ENCODE data around the gene C14orf180. TPM values are rescaled to one million over a fixed set of nuclear protein-coding genes. Genes with fewer than 3 reads are reported as not detected.
"Not testable (repeated sequence)": the region's sequence is repeated elsewhere in the genome, so short reads cannot be mapped to it uniquely, and the experiment has no call there.

C14orf180 gene
- total RNA-seq, 1 donor from 2014 or later = 67.8 TPM

GRCh38 chr14:104573930-104574329, 5.6 kb upstream of the C14orf180 start:
- intact Hi-C loops (cut with DNase I) = no loop called here
- DNase-seq (ENCODE audit: low spot score) = no peak

GRCh38 chr14:104574536-104574935, 5.0 kb upstream of the C14orf180 start:
- intact Hi-C loops (cut with DNase I) = no loop called here
- DNase-seq (ENCODE audit: low spot score) = no peak

- no peak for DNase-seq (ENCODE audit: low spot score)
- intact Hi-C loops (cut with DNase I) = loop anchor here (5.0 kb wide), 1 partner anchor 67 kb away; no protein-coding TSS in a partner anchor
These were observed 4.5 kb upstream of the C14orf180 start for GRCh38 chr14:104574978-104575583.

- no peak for DNase-seq (ENCODE audit: low spot score)
- intact Hi-C loops (cut with DNase I) = loop anchor here (5.0 kb wide), 1 partner anchor 66 kb away; no protein-coding TSS in a partner anchor
These were observed 3.2 kb upstream of the C14orf180 start for GRCh38 chr14:104576232-104576969.

GRCh38 chr14:104576970-104577332, 2.6 kb upstream of the C14orf180 start:
- no peak for DNase-seq (ENCODE audit: low spot score)
- intact Hi-C loops (cut with DNase I) = loop anchor here (5.0 kb wide), 1 partner anchor 65 kb away; no protein-coding TSS in a partner anchor

- intact Hi-C loops (cut with DNase I) = loop anchor here (5.0 kb wide), 1 partner anchor 65 kb away; no protein-coding TSS in a partner anchor
- no peak for DNase-seq (ENCODE audit: low spot score)
These were observed 2.1 kb upstream of the C14orf180 start for GRCh38 chr14:104577426-104577825.

- intact Hi-C loops (cut with DNase I) = loop anchor here (5.0 kb wide), 1 partner anchor 64 kb away; no protein-coding TSS in a partner anchor
These were observed 1.7 kb upstream of the C14orf180 start for GRCh38 chr14:104577847-104578301.

GRCh38 chr14:104578321-104578720, 1.2 kb upstream of the C14orf180 start:
- intact Hi-C loops (cut with DNase I) = loop anchor here (5.0 kb wide), 1 partner anchor 64 kb away; no protein-coding TSS in a partner anchor
- no peak for DNase-seq (ENCODE audit: low spot score)

More at GRCh38 chr14:104577847-104578301, 1.7 kb upstream of the C14orf180 start:
- no peak for DNase-seq (ENCODE audit: low spot score)

GRCh38 chr14:104579939-104580338, 375 bp downstream of the C14orf180 start:
- intact Hi-C loops (cut with DNase I) = loop anchor here (5.0 to 10.0 kb wide), 3 partner anchors 62 to 493 kb away; partner anchors contain the start of genes ADSS1 and ASPG
- DNase-seq (ENCODE audit: low spot score) = not testable (repeated sequence)

- DNase-seq (ENCODE audit: low spot score) = peak; percentile 80
- intact Hi-C loops (cut with DNase I) = loop anchor here (5.0 to 10.0 kb wide), 2 partner anchors 144 to 494 kb away; partner anchors contain the start of genes ADSS1 and ASPG
These were observed 1.4 kb downstream of the C14orf180 start for GRCh38 chr14:104580961-104581360.

GRCh38 chr14:104581521-104581920, 2.0 kb downstream of the C14orf180 start:
- intact Hi-C loops (cut with DNase I) = loop anchor here (5.0 to 10.0 kb wide), 2 partner anchors 143 to 494 kb away; partner anchors contain the start of genes ADSS1 and ASPG
- DNase-seq (ENCODE audit: low spot score) = no peak

GRCh38 chr14:104582005-104582404, 2.4 kb downstream of the C14orf180 start:
- intact Hi-C loops (cut with DNase I) = loop anchor here (5.0 to 10.0 kb wide), 2 partner anchors 143 to 495 kb away; partner anchors contain the start of genes ADSS1 and ASPG
- DNase-seq (ENCODE audit: low spot score) = peak; percentile 88

GRCh38 chr14:104582662-104583061, 3.1 kb downstream of the C14orf180 start:
- intact Hi-C loops (cut with DNase I) = loop anchor here (5.0 to 10.0 kb wide), 2 partner anchors 142 to 495 kb away; partner anchors contain the start of genes ADSS1 and ASPG
- DNase-seq (ENCODE audit: low spot score) = peak; percentile 89

- intact Hi-C loops (cut with DNase I) = loop anchor here (5.0 to 10.0 kb wide), 2 partner anchors 141 to 496 kb away; partner anchors contain the start of genes ADSS1 and ASPG
- DNase-seq (ENCODE audit: low spot score) = no peak
These were observed 4.1 kb downstream of the C14orf180 start for GRCh38 chr14:104583424-104584306.

- intact Hi-C loops (cut with DNase I) = loop anchor here (5.0 to 10.0 kb wide), 2 partner anchors 140 to 497 kb away; partner anchors contain the start of genes ADSS1 and ASPG
- no peak for DNase-seq (ENCODE audit: low spot score)
These were observed 5.0 kb downstream of the C14orf180 start for GRCh38 chr14:104584557-104584956.

- no peak for DNase-seq (ENCODE audit: low spot score)
- intact Hi-C loops (cut with DNase I) = loop anchor here (10.0 kb wide), 1 partner anchor 139 kb away; the partner anchor contains the start of gene ADSS1
These were observed 6.6 kb downstream of the C14orf180 start for GRCh38 chr14:104585966-104586697.

GRCh38 chr14:104586832-104587620, 7.5 kb downstream of the C14orf180 start:
- intact Hi-C loops (cut with DNase I) = loop anchor here (10.0 kb wide), 1 partner anchor 138 kb away; the partner anchor contains the start of gene ADSS1
- DNase-seq (ENCODE audit: low spot score) = peak; percentile 91
